Endodermal cell (in vitro differentiated cells): ENCODE measurements around the gene RNF145. TPM values are rescaled to one million over a fixed set of nuclear protein-coding genes. Genes with fewer than 3 reads are reported as not detected.

Source experiments
- DNase-seq: peaks from one replicate; pipeline ENCODE4 v3.0.0-alpha.2; 2017
- H3K27ac ChIP-seq: 2 replicates; pipeline ENCODE4 v1.5.1; 2013; ENCODE audit warnings: mild to moderate bottlenecking, low read depth, low read length, moderate library complexity
- H3K27me3 ChIP-seq: 2 replicates; pipeline ENCODE4 v1.6.1; 2013; ENCODE audit warnings: mild to moderate bottlenecking, low read length, moderate library complexity; ENCODE audit not compliant: insufficient read depth, control insufficient read depth, poor library complexity, severe bottlenecking
- H3K36me3 ChIP-seq: 2 replicates; pipeline ENCODE4 v1.7.0; 2013; ENCODE audit warnings: mild to moderate bottlenecking, low read length, moderate library complexity; ENCODE audit not compliant: control insufficient read depth, insufficient read depth
- H3K4me1 ChIP-seq: one replicate; pipeline ENCODE4 v1.7.0; 2013; ENCODE audit warnings: low read length; ENCODE audit not compliant: control insufficient read depth, insufficient read depth
- H3K4me3 ChIP-seq: 2 replicates; pipeline ENCODE4 v1.5.1; 2013; ENCODE audit warnings: mild to moderate bottlenecking, low read length, moderate library complexity
- H3K9ac ChIP-seq: 2 replicates; pipeline ENCODE4 v1.6.1; 2013; ENCODE audit warnings: mild to moderate bottlenecking, low read length, moderate library complexity; ENCODE audit not compliant: poor library complexity, severe bottlenecking; ENCODE audit errors: extremely low read depth
- H3K9me3 ChIP-seq: 2 replicates; pipeline ENCODE4 v1.6.1; 2013; ENCODE audit warnings: mild to moderate bottlenecking, low read length, moderate library complexity; ENCODE audit not compliant: control insufficient read depth
- H3K27ac Mint-ChIP-seq: 2 replicates; pipeline ENCODE4 v1.8.0; 2020; ENCODE audit warnings: mixed read lengths
- H3K27me3 Mint-ChIP-seq: 2 replicates; pipeline ENCODE4 v1.8.0; 2021; ENCODE audit warnings: mild to moderate bottlenecking, mixed read lengths; ENCODE audit not compliant: insufficient read depth
- H3K36me3 Mint-ChIP-seq: 2 replicates; pipeline ENCODE4 v1.8.0; 2020; ENCODE audit warnings: low read depth, mixed read lengths
- H3K4me1 Mint-ChIP-seq: 2 replicates; pipeline ENCODE4 v1.8.0; 2020; ENCODE audit warnings: mixed read lengths
- H3K4me3 Mint-ChIP-seq: 2 replicates; pipeline ENCODE4 v1.8.0; 2020; ENCODE audit warnings: mild to moderate bottlenecking, moderate library complexity, mixed read lengths
- H3K9me3 Mint-ChIP-seq: 2 replicates; pipeline ENCODE4 v1.8.0; 2020; ENCODE audit warnings: mild to moderate bottlenecking, mixed read lengths
- WGBS, 2 experiments: methylation state at CpG; one replicate each; pipeline versions ENCODE4 v1.1.5 to v1.1.7; 2013; ENCODE audit warnings: missing lambda C conversion rate in 2 of 2, mixed read lengths in 1 of 2; ENCODE audit not compliant: insufficient coverage in 1 of 2, insufficient read length in 1 of 2; 5-methylcytosine and 5-hydroxymethylcytosine counted together
- total RNA-seq, 2 donors: library from RNA; stranded (reverse); fragmentation: NEBNext Ultra II Directional in 1 of 2; extraction: Animal tissue kit (Norgen Biotek cat#: 25700) in 1 of 2; gene quantifications; 2 replicates in 1 of 2; 3 replicates in 1 of 2; pipeline ENCODE4 v1.2.1, GENCODE V29; 2021
- TF ChIP-seq, protein P1 (sequence below): fragments of 200-600 bp; sonication (generic); conservative IDR thresholded peaks from 2 replicates; pipeline ENCODE4 v1.5.0; 2021; ENCODE audit warnings: antibody characterized with exemption, mild to moderate bottlenecking

Gene RNF145
- total RNA-seq, 2 donors from 2014 or later = 50.2 to 50.4 TPM

DNA sequence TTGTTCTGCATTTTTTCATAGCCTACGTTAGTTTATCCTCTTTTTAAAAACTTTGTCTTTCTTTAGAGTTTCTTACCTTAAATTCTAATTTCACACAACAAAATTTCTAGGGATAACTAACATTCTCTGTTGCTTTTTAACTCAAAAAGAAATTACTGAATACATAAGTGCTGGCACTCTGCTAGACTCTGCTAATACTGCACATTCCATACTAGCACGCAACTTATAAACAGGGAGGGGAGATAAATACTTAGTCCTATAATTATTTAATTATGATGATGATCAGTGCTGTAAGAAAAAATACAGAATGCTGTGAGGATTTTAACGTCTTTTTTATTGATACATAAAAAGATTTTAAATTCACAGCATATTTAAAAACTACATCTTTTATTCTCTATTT is 25.1 kb downstream of the RNF145 start:
- WGBS, 2 experiments = 98 to 100% methylated on average over 1 to 3 of the region's 3 CpGs

DNA sequence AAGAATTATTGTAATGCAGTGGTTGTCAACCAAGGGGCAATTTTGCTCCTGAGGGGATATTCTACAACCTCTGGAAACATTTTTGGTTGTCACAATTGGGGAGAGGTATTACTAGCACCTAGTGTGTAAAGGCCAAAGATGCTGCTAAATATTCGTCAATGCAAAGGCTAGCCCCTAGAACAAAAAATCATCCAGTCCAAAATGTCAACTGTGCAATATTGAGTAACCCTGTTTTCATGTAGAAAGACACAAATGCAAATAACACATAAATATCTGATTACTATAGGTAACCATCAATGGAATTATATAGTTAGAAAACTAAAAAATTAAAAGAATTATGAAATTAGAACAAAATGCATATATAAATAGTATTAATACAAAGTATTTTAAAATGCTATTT is 26.1 kb downstream of the RNF145 start:
- Histone ChIP-seq H3K4me1 (no peaks in the 10 kb centered on the region), H3K27ac (no peak overlapping the region), H3K4me3 (no peak overlapping the region), H3K36me3 (peaks cover 18% of the 10 kb centered on the region), H3K9me3 (no peaks in the 10 kb centered on the region), H3K9ac (no peak overlapping the region), H3K27me3 (no peaks in the 10 kb centered on the region)
- Mint-ChIP-seq H3K4me3 (no peak overlapping the region), H3K4me1 (peaks cover 6% of the 10 kb centered on the region), H3K9me3 (no peaks in the 10 kb centered on the region), H3K27ac (no peak overlapping the region), H3K36me3 (peaks cover 16% of the 10 kb centered on the region), H3K27me3 (no peaks in the 10 kb centered on the region)
- TF ChIP-seq, protein P1, sequence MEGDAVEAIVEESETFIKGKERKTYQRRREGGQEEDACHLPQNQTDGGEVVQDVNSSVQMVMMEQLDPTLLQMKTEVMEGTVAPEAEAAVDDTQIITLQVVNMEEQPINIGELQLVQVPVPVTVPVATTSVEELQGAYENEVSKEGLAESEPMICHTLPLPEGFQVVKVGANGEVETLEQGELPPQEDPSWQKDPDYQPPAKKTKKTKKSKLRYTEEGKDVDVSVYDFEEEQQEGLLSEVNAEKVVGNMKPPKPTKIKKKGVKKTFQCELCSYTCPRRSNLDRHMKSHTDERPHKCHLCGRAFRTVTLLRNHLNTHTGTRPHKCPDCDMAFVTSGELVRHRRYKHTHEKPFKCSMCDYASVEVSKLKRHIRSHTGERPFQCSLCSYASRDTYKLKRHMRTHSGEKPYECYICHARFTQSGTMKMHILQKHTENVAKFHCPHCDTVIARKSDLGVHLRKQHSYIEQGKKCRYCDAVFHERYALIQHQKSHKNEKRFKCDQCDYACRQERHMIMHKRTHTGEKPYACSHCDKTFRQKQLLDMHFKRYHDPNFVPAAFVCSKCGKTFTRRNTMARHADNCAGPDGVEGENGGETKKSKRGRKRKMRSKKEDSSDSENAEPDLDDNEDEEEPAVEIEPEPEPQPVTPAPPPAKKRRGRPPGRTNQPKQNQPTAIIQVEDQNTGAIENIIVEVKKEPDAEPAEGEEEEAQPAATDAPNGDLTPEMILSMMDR = no peak
- DNase-seq = no peak
- 0% methylated on average over 1 of the region's 1 CpG; no CpG with 5 or more reads in 1 of the 2 experiments for WGBS, 2 experiments

More for the DNA sequence above, 25.1 kb downstream of the RNF145 start:
- Mint-ChIP-seq H3K27me3 (no peaks in the 10 kb centered on the region), H3K27ac (peak overlapping the region; percentile 52), H3K4me1 (peaks cover 6% of the 10 kb centered on the region), H3K9me3 (no peaks in the 10 kb centered on the region), H3K4me3 (no peak overlapping the region), H3K36me3 (peaks cover 21% of the 10 kb centered on the region)
- Histone ChIP-seq H3K27ac (no peak overlapping the region), H3K4me3 (no peak overlapping the region), H3K9ac (no peak overlapping the region), H3K27me3 (no peaks in the 10 kb centered on the region), H3K4me1 (no peaks in the 10 kb centered on the region), H3K36me3 (peaks cover 17% of the 10 kb centered on the region), H3K9me3 (peaks cover 5% of the 10 kb centered on the region)
- DNase-seq = no peak
- TF ChIP-seq, protein P1 = no peak

DNA sequence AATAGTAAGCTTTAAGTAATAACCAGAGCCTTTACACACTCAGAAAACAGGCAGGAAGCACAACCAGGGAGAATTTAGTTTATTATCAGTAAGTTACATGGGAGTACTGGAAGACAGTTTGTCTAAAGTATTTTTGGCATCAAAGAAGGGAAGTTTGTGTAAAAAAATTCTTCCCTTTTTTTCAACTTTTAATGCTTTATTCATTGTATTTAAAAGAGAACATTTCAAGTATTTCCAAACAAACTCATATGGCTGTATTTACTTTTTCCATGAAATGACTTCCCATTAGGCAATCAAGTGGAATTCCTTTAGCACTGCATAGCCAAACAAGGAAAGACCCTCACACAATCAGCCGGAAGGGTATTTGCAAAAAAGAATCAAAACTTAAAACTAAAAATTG is 26.7 kb downstream of the RNF145 start:
- Mint-ChIP-seq H3K9me3 (no peaks in the 10 kb centered on the region), H3K27ac (no peak overlapping the region), H3K36me3 (peaks cover 14% of the 10 kb centered on the region), H3K4me1 (peaks cover 6% of the 10 kb centered on the region), H3K4me3 (no peak overlapping the region), H3K27me3 (no peaks in the 10 kb centered on the region)
- Histone ChIP-seq H3K36me3 (peaks cover 18% of the 10 kb centered on the region), H3K4me1 (no peaks in the 10 kb centered on the region), H3K4me3 (no peak overlapping the region), H3K27me3 (no peaks in the 10 kb centered on the region), H3K9me3 (no peaks in the 10 kb centered on the region), H3K27ac (no peak overlapping the region), H3K9ac (no peak overlapping the region)
- WGBS, 2 experiments = 60% methylated on average over 1 of the region's 1 CpG; no CpG with 5 or more reads in 1 of the 2 experiments
- DNase-seq = no peak
- TF ChIP-seq, protein P1 = no peak
